Colonic mucosa (tissue), 4 donors: ENCODE results near the gene PRPF4. TPM values are rescaled to one million over a fixed set of nuclear protein-coding genes. Genes with fewer than 3 reads are reported as not detected.

Experiments used
- DNase-seq: peaks from one replicate; pipeline ENCODE4 v3.0.0-alpha.2; 2020
- H3K27ac ChIP-seq: fragments of 200-600 bp; one replicate; pipeline ENCODE4 v1.8.0; 2021
- H3K27me3 ChIP-seq: fragments of 200-600 bp; one replicate; pipeline ENCODE4 v1.8.0; 2021
- H3K36me3 ChIP-seq: fragments of 200-600 bp; one replicate; pipeline ENCODE4 v1.8.0; 2021
- H3K4me1 ChIP-seq: fragments of 200-600 bp; one replicate; pipeline ENCODE4 v1.8.0; 2021; ENCODE audit warnings: mild to moderate bottlenecking
- H3K4me3 ChIP-seq: fragments of 200-600 bp; one replicate; pipeline ENCODE4 v1.8.0; 2021
- H3K9ac ChIP-seq, 2 donors: one replicate each; pipeline ENCODE4 v1.7.0; 2013; ENCODE audit warnings: control low read depth in 2 of 2, low read depth in 2 of 2, low read length in 2 of 2
- H3K9me3 ChIP-seq: fragments of 200-600 bp; one replicate; pipeline ENCODE4 v1.8.0; 2021
- CTCF ChIP-seq: fragments of 200-600 bp; IDR thresholded peaks from one replicate; pipeline ENCODE4 v1.8.0; 2022; ENCODE audit warnings: antibody characterized with exemption, mild to moderate bottlenecking
- intact Hi-C: fragments of 100-400 bp; cut with DNase I; formaldehyde crosslinking; loops from one replicate; pipeline ENCODE4 v1.14.1; 2022
- total RNA-seq, 2 donors: library from RNA; stranded (reverse); fragmentation: NEBNext Ultra II Directional in 1 of 2; extraction: Animal tissue kit (Norgen Biotek cat#: 25700) in 1 of 2; gene quantifications; one replicate each; pipeline ENCODE4 v1.2.1, GENCODE V29; 2021
- donor health status: healthy.
- donor health status: DM: no; HTN: no; CAD: no.
- donor health status: DM: no; HTN: no; CAD: no.

Gene PRPF4
- total RNA-seq, 2 donors from 2014 or later, result 16.0 to 25.9 TPM

- Histone ChIP-seq H3K4me3 (no peak overlapping the region), H3K9ac (no peak overlapping the region), H3K4me1 (no peaks in the 10 kb centered on the region), H3K27me3 (no peaks in the 10 kb centered on the region), H3K36me3 (no peaks in the 10 kb centered on the region), H3K27ac (no peak overlapping the region), H3K9me3 (no peaks in the 10 kb centered on the region)
- no peak for DNase-seq
- TF ChIP-seq CTCF, result no peak
- intact Hi-C loops, result no loop called here
These were observed 38.4 kb upstream of the PRPF4 start for GRCh38 chr9:113237026-113237425.

- DNase-seq, result no peak
- H3K4me3 ChIP-seq, result no peak overlapping the region
- H3K27me3 ChIP-seq, result no peaks in the 10 kb centered on the region
- no peak overlapping the region for H3K9ac ChIP-seq
- H3K27ac ChIP-seq, result no peak overlapping the region
- no peaks in the 10 kb centered on the region for H3K9me3 ChIP-seq
- no peaks in the 10 kb centered on the region for H3K4me1 ChIP-seq
- intact Hi-C loops, result no loop called here
- H3K36me3 ChIP-seq, result no peaks in the 10 kb centered on the region
- TF ChIP-seq CTCF, result no peak
These were observed 37.1 kb upstream of the PRPF4 start for GRCh38 chr9:113238202-113238858.

- Histone ChIP-seq H3K27me3 (no peaks in the 10 kb centered on the region), H3K9me3 (no peaks in the 10 kb centered on the region), H3K27ac (no peak overlapping the region), H3K9ac (no peak overlapping the region), H3K36me3 (no peaks in the 10 kb centered on the region), H3K4me3 (no peak overlapping the region), H3K4me1 (no peaks in the 10 kb centered on the region)
- intact Hi-C loops, result no loop called here
- DNase-seq, result no peak
- TF ChIP-seq CTCF, result no peak
These were observed 36.6 kb upstream of the PRPF4 start for GRCh38 chr9:113238859-113239232.

- no peak for TF ChIP-seq CTCF
- Histone ChIP-seq H3K36me3 (no peaks in the 10 kb centered on the region), H3K9ac (no peak overlapping the region), H3K4me1 (no peaks in the 10 kb centered on the region), H3K27me3 (no peaks in the 10 kb centered on the region), H3K27ac (no peak overlapping the region), H3K4me3 (no peak overlapping the region), H3K9me3 (no peaks in the 10 kb centered on the region)
- DNase-seq, result no peak
- intact Hi-C loops, result no loop called here
These were observed 34.3 kb upstream of the PRPF4 start for GRCh38 chr9:113241161-113241560.

GRCh38 chr9:113244556-113244955, 30.9 kb upstream of the PRPF4 start:
- no peak for TF ChIP-seq CTCF
- no peaks in the 10 kb centered on the region for H3K9me3 ChIP-seq

More at GRCh38 chr9:113244556-113244955, 30.9 kb upstream of the PRPF4 start:
- H3K4me1 ChIP-seq, result no peaks in the 10 kb centered on the region
- no peak for DNase-seq
- no peak overlapping the region for H3K27ac ChIP-seq
- H3K9ac ChIP-seq, result no peak overlapping the region
- intact Hi-C loops, result no loop called here
- no peaks in the 10 kb centered on the region for H3K27me3 ChIP-seq
- no peak overlapping the region for H3K4me3 ChIP-seq
- H3K36me3 ChIP-seq, result no peaks in the 10 kb centered on the region
